Measurements from ENCODE around the gene OPN1MW. TPM values are rescaled to one million over a fixed set of nuclear protein-coding genes. Genes with fewer than 3 reads are reported as not detected.
"Not testable (repeated sequence)": the region's sequence is repeated elsewhere in the genome, so short reads cannot be mapped to it uniquely, and the experiment has no call there.

Gene OPN1MW
- polyA plus RNA-seq, 3 donors, result not detected

DNA sequence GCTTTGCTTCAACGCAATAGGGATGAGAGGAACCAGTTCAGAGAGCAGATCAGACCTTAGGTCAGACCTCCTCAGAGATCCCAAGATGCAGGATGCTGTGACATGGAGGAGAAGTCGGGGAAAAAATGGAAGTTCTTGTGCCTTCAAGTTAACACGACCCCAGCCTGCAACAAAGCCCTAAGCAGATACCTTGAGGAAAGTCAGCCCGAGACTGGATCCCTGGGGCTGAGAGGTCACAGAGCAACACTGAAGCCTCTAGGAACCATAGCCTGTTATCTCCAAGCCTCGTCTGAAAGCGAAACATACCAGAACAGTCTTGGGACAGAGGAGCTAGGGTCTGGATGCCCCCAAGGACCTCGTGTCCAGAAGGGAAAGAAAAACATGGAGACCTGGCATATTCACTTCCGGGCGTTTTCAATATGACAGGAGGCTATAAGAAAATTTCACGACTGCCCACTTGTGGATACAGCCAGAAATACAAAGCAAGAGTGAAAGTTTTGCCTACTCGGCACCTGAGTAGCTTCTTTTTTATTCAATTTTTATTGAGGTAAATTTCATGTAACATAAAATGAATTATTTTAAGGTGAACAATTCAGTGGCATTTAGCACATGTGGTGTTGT, 56.7 kb downstream of the OPN1MW start:
- H3K4me2 ChIP-seq (replicated peaks; ENCODE audit: extremely low read depth, low read length, poor library complexity, severe bottlenecking); H3K4me1 ChIP-seq (ENCODE audit: control insufficient read depth in 1 of 2, insufficient read depth in 2 of 2, low read length in 2 of 2); H3K27ac Mint-ChIP-seq; H3K79me2 ChIP-seq (ENCODE audit: insufficient read depth, low read length); H3K9ac ChIP-seq (ENCODE audit: insufficient read depth, low read length, poor library complexity, severe bottlenecking); H3K4me3 Mint-ChIP-seq; H3K4me1 Mint-ChIP-seq; H3K4me3 ChIP-seq (replicated peaks in 1 of 3; ENCODE audit: low read depth in 2 of 3, low read length in 3 of 3); H3K27me3 ChIP-seq (ENCODE audit: control insufficient read depth in 2 of 2, insufficient read depth in 2 of 2, low read length in 2 of 2); H4K20me1 ChIP-seq (ENCODE audit: insufficient read depth, low read length); H3K27ac ChIP-seq (ENCODE audit: low read depth in 1 of 2, low read length in 2 of 2); H3K36me3 Mint-ChIP-seq; H2AFZ ChIP-seq (ENCODE audit: insufficient read depth, low read depth, low read length, poor library complexity, severe bottlenecking); intact Hi-C loops (cut with micrococcal nuclease); H3K36me3 ChIP-seq (replicated peaks in 1 of 2; ENCODE audit: control insufficient read depth in 1 of 2, insufficient read depth in 2 of 2, low read length in 2 of 2); H3K27me3 Mint-ChIP-seq (ENCODE audit: low read depth in 3 of 3); H3K9me3 ChIP-seq (replicated peaks in 1 of 2; ENCODE audit: control insufficient read depth in 1 of 2, insufficient read depth in 1 of 2, low read length in 2 of 2): not testable (repeated sequence)
- peak in 1 of 3 donors; percentile 0 for DNase-seq
- no CpG with 5 or more reads among the region's 11 CpGs for WGBS (ENCODE audit: insufficient coverage)
- peaks cover 0 to 12% (median 3%) of the 10 kb centered on the region in 7 donors for H3K9me3 Mint-ChIP-seq

DNA sequence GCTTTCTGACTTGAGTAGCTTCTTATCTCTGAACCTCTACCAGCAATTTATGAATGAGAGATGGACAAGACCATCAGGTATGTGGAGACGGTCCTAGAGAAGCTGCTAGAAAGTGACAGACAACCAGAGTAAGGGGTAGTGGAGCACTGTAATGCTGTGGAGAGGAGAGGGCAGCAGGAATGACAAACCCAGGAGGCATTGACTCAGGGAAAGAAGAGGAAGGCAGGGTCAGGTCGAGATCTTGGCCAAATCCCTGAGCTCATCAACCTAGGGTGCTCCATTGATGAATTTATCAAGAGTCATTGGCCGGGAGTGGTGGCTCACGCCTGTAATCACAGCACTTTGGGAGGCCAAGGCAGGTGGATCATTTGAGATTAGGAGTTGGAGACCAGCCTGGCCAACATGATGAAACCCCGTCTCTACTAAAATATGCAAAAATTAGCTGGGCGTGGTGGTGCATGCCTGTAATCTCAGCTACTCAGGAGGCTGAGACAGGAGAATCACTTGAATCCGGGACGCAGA, 57.6 kb downstream of the OPN1MW start:
- H2AFZ ChIP-seq (ENCODE audit: insufficient read depth, low read depth, low read length, poor library complexity, severe bottlenecking); H3K36me3 ChIP-seq (replicated peaks in 1 of 2; ENCODE audit: control insufficient read depth in 1 of 2, insufficient read depth in 2 of 2, low read length in 2 of 2); intact Hi-C loops (cut with micrococcal nuclease); H3K27me3 Mint-ChIP-seq (ENCODE audit: low read depth in 3 of 3); H3K4me3 ChIP-seq (replicated peaks in 1 of 3; ENCODE audit: low read depth in 2 of 3, low read length in 3 of 3); H3K27me3 ChIP-seq (ENCODE audit: control insufficient read depth in 2 of 2, insufficient read depth in 2 of 2, low read length in 2 of 2); H4K20me1 ChIP-seq (ENCODE audit: insufficient read depth, low read length); H3K79me2 ChIP-seq (ENCODE audit: insufficient read depth, low read length); H3K9ac ChIP-seq (ENCODE audit: insufficient read depth, low read length, poor library complexity, severe bottlenecking); H3K4me2 ChIP-seq (replicated peaks; ENCODE audit: extremely low read depth, low read length, poor library complexity, severe bottlenecking); H3K4me3 Mint-ChIP-seq; H3K36me3 Mint-ChIP-seq; H3K4me1 ChIP-seq (ENCODE audit: control insufficient read depth in 1 of 2, insufficient read depth in 2 of 2, low read length in 2 of 2); H3K9me3 ChIP-seq (replicated peaks in 1 of 2; ENCODE audit: control insufficient read depth in 1 of 2, insufficient read depth in 1 of 2, low read length in 2 of 2); H3K4me1 Mint-ChIP-seq; H3K27ac ChIP-seq (ENCODE audit: low read depth in 1 of 2, low read length in 2 of 2): not testable (repeated sequence)
- 89% methylated on average over 4 of the region's 8 CpGs for WGBS (ENCODE audit: insufficient coverage)
- Mint-ChIP-seq H3K27ac (peak overlapping the region in 2 of 7 donors; percentile 22 to 60), H3K9me3 (peaks cover 0 to 12% (median 3%) of the 10 kb centered on the region in 7 donors)
- DNase-seq, result peak in 1 of 3 donors; percentile 0

Other genes with a start within 250 kb of the OPN1MW start
- gene NAA10, start 247.6 kb upstream of the OPN1MW start, polyA plus RNA-seq, result 100 to 1,000 TPM in 1 of 3 donors, 10 to 100 TPM in 2; 46.7 to 109 (median 47.9) TPM
- 100 to 1,000 TPM in 1 of 3 donors, 1 to 10 TPM in 2; 2.7 to 125 (median 3.8) TPM for gene RENBP, start 238.0 kb upstream of the OPN1MW start, polyA plus RNA-seq
- gene HCFC1, start 210.8 kb upstream of the OPN1MW start, polyA plus RNA-seq, result 10 to 100 TPM in 1 of 3 donors, 1 to 10 TPM in 2; 1.9 to 21.8 (median 3.8) TPM
- 10 to 100 TPM in 1 of 3 donors, 1 to 10 TPM in 2; 2.8 to 10.3 (median 4.9) TPM for gene TMEM187, start 209.8 kb upstream of the OPN1MW start, polyA plus RNA-seq
- gene IRAK1, start 162.7 kb upstream of the OPN1MW start, polyA plus RNA-seq, result 100 to 1,000 TPM in 1 of 3 donors, 10 to 100 TPM in 2; 47.8 to 109 (median 49.5) TPM
- gene MECP2, start 84.9 kb upstream of the OPN1MW start, polyA plus RNA-seq, result 10 to 100 TPM in 1 of 3 donors, 1 to 10 TPM in 2; 5.2 to 21.2 (median 9.6) TPM
- not detected for gene OPN1LW, start 38.4 kb upstream of the OPN1MW start, polyA plus RNA-seq
- gene OPN1MW2, start 37.2 kb downstream of the OPN1MW start, polyA plus RNA-seq, result not detected
- gene OPN1MW3, start 75.0 kb downstream of the OPN1MW start, polyA plus RNA-seq, result under 1 TPM in 1 of 3 donors, not detected in 2; 0.03 TPM
- not detected for gene TEX28, start 112.5 kb downstream of the OPN1MW start, polyA plus RNA-seq
- gene TKTL1, start 113.2 kb downstream of the OPN1MW start, polyA plus RNA-seq, result 1 to 10 TPM in 1 of 3 donors, under 1 TPM in 2; 0.20 to 1.3 (median 0.60) TPM
- 100 to 1,000 TPM; 111 to 874 (median 219) TPM for gene FLNA, start 192.0 kb downstream of the OPN1MW start, polyA plus RNA-seq
- gene EMD, start 196.7 kb downstream of the OPN1MW start, polyA plus RNA-seq, result 100 to 1,000 TPM in 1 of 3 donors, 10 to 100 TPM in 2; 14.0 to 126 (median 17.6) TPM
- gene RPL10, start 215.8 kb downstream of the OPN1MW start, polyA plus RNA-seq, result 1,000 to 10,000 TPM; 1,536 to 5,639 (median 1,724) TPM
- 10 to 100 TPM; 26.2 to 64.5 (median 27.2) TPM for gene DNASE1L1, start 226.7 kb downstream of the OPN1MW start, polyA plus RNA-seq
- gene TAFAZZIN, start 228.9 kb downstream of the OPN1MW start, polyA plus RNA-seq, result 100 to 1,000 TPM in 1 of 3 donors, 10 to 100 TPM in 2; 21.7 to 166 (median 21.9) TPM
- 100 to 1,000 TPM; 116 to 178 (median 145) TPM for gene ATP6AP1, start 246.1 kb downstream of the OPN1MW start, polyA plus RNA-seq